SK-N-SH (cell line): ENCODE measurements around the gene EFEMP2. TPM values are rescaled to one million over a fixed set of nuclear protein-coding genes. Genes with fewer than 3 reads are reported as not detected.

Source experiments
- CTCF ChIA-PET: fragments of 300-600, 350-600 bp; formaldehyde crosslinking; extraction: SDS; loops from one replicate; lab custom pipeline; 2021; lab: Yijun Ruan, JAX
- POLR2A ChIA-PET: fragments of 350-600 bp; sonication (Branson Sonifier 250); formaldehyde crosslinking; extraction: SDS; loops from one replicate; lab custom pipeline; 2020; ENCODE audit warnings: antibody characterized with exemption, inconsistent platforms; lab: Yijun Ruan, JAX
- DNase-seq: peaks from one replicate; pipeline ENCODE4 v3.0.0; 2012
- H2AFZ ChIP-seq: fragments of 200-600 bp; sonication (generic); 2 replicates; pipeline ENCODE4 v1.8.1; 2016; ENCODE audit warnings: antibody characterized with exemption, mild to moderate bottlenecking, low read depth
- H3F3A ChIP-seq: fragments of 200-600 bp; sonication (generic); replicated peaks from 2 replicates; pipeline ENCODE3; 2016; ENCODE audit warnings: antibody characterized with exemption, mild to moderate bottlenecking; ENCODE audit not compliant: insufficient read depth
- H3K27ac ChIP-seq, 2 experiments: fragments of 200-500 bp in 1 of 2; fragments of 200-600 bp in 1 of 2; sonication (Bioruptor generic) in 1 of 2; sonication (generic), shearing (Covaris generic) in 1 of 2; 2 replicates each; pipeline versions ENCODE4 v1.5.1 to v1.6.1; 2014 to 2016; ENCODE audit warnings: low read depth in 2 of 2, inconsistent platforms in 1 of 2, low read length in 1 of 2, mild to moderate bottlenecking in 1 of 2, mixed read lengths in 1 of 2
- H3K27me3 ChIP-seq: fragments of 200-600 bp; sonication (generic), shearing (Covaris generic); 2 replicates; pipeline ENCODE4 v1.6.1; 2016; ENCODE audit warnings: mixed run types; ENCODE audit not compliant: insufficient read depth
- H3K36me3 ChIP-seq, 2 experiments: fragments of 200-500 bp in 1 of 2; fragments of 200-600 bp in 1 of 2; sonication (Bioruptor generic) in 1 of 2; sonication (generic) in 1 of 2; replicated peaks in 1 of 2; 2 replicates each; pipeline versions ENCODE3 to v1.5.1; 2014 to 2016; ENCODE audit warnings: low read length in 1 of 2, mild to moderate bottlenecking in 1 of 2; ENCODE audit not compliant: insufficient read depth in 2 of 2, control insufficient read depth in 1 of 2
- H3K4me1 ChIP-seq, 2 experiments: fragments of 200-500 bp in 1 of 2; fragments of 200-600 bp in 1 of 2; sonication (Bioruptor generic) in 1 of 2; sonication (generic), shearing (Covaris generic) in 1 of 2; 2 replicates each; pipeline versions ENCODE4 v1.5.1 to v1.6.1; 2014 to 2016; ENCODE audit warnings: low read depth in 1 of 2, low read length in 1 of 2, mixed run types in 1 of 2; ENCODE audit not compliant: insufficient read depth in 2 of 2, control insufficient read depth in 1 of 2
- H3K4me2 ChIP-seq: fragments of 200-600 bp; sonication (generic), shearing (Covaris generic); 2 replicates; pipeline ENCODE4 v1.6.1; 2017; ENCODE audit warnings: mixed run types
- H3K4me3 ChIP-seq, 2 experiments: fragments of 200-500 bp in 1 of 2; fragments of 200-600 bp in 1 of 2; sonication (Bioruptor generic) in 1 of 2; sonication (generic), shearing (Covaris generic) in 1 of 2; 2 replicates each; pipeline versions ENCODE4 v1.5.1 to v1.8.1; 2014 to 2016; ENCODE audit warnings: low read depth in 2 of 2, inconsistent platforms in 1 of 2, low read length in 1 of 2, mild to moderate bottlenecking in 1 of 2, mixed read lengths in 1 of 2, moderate library complexity in 1 of 2
- H3K79me2 ChIP-seq: fragments of 200-600 bp; sonication (generic); 2 replicates; pipeline ENCODE4 v1.8.1; 2017; ENCODE audit warnings: mild to moderate bottlenecking; ENCODE audit not compliant: insufficient read depth
- H3K9ac ChIP-seq: fragments of 200-600 bp; sonication (generic); 2 replicates; pipeline ENCODE4 v1.6.1; 2017; ENCODE audit warnings: mixed run types
- H3K9me2 ChIP-seq: fragments of 200-600 bp; sonication (generic); 2 replicates; pipeline ENCODE4 v1.6.1; 2017; ENCODE audit warnings: mixed run types
- H3K9me3 ChIP-seq: fragments of 200-600 bp; sonication (generic); 2 replicates; pipeline ENCODE4 v1.6.1; 2017; ENCODE audit warnings: mixed run types, mild to moderate bottlenecking, moderate library complexity
- H4K20me1 ChIP-seq: fragments of 200-600 bp; sonication (generic); 2 replicates; pipeline ENCODE4 v1.6.1; 2017; ENCODE audit warnings: mild to moderate bottlenecking, mixed run types; ENCODE audit not compliant: insufficient read depth
- ELF1 ChIP-seq: IDR thresholded peaks from 2 replicates; pipeline ENCODE4 v1.4.0; 2012
- EZH2phosphoT487 ChIP-seq: fragments of 200-600 bp; sonication (generic); IDR thresholded peaks from 2 replicates; pipeline ENCODE4 v1.6.1; 2017; ENCODE audit warnings: low read depth, mixed run types, mild to moderate bottlenecking, antibody characterized with exemption, moderate library complexity, borderline replicate concordance
- JUND ChIP-seq: IDR thresholded peaks from 2 replicates; pipeline ENCODE4 v1.4.0; 2012
- MXI1 ChIP-seq: IDR thresholded peaks from 2 replicates; pipeline ENCODE4 v1.6.1; 2012; ENCODE audit warnings: mild to moderate bottlenecking, low read depth, low read length, improper control_type of control experiment
- RCOR1 ChIP-seq: fragments of 150-350 bp; IDR thresholded peaks from 2 replicates; pipeline ENCODE4 v1.6.1; 2017; ENCODE audit warnings: antibody characterized with exemption, low read length
- TEAD4 ChIP-seq: IDR thresholded peaks from 2 replicates; pipeline ENCODE4 v1.4.0; 2012; ENCODE audit warnings: mild to moderate bottlenecking, borderline replicate concordance; ENCODE audit not compliant: insufficient read depth
- YY1 ChIP-seq: IDR thresholded peaks from 2 replicates; pipeline ENCODE4 v1.4.0; 2012; ENCODE audit warnings: low read depth, mild to moderate bottlenecking
- WGBS: methylation state at CpG from one replicate; pipeline ENCODE4 v1.1.6; 2017; ENCODE audit warnings: low lambda C conversion rate; 5-methylcytosine and 5-hydroxymethylcytosine counted together
- polyA plus RNA-seq, 3 experiments: library from polyadenylated mRNA; depleted of rRNA; stranded (reverse); fragments of >200 nt; gene quantifications; 2 replicates each; pipeline ENCODE4 v1.2.3, GENCODE V29; 2012
- TF ChIP-seq, protein P1 (sequence below): fragments of 150-350 bp; IDR thresholded peaks from 2 replicates; pipeline ENCODE4 v1.6.1; 2016; ENCODE audit warnings: mild to moderate bottlenecking, low read depth, low read length
- TF ChIP-seq, protein P2 (sequence below): fragments of 150-350 bp; IDR thresholded peaks from 2 replicates; pipeline ENCODE4 v1.6.1; 2017; ENCODE audit warnings: antibody characterized with exemption, low read length, low read depth, borderline replicate concordance

Gene EFEMP2
- polyA plus RNA-seq, 1 of the 3 experiments (the other 2 are of a cell fraction), result 203 TPM

DNA sequence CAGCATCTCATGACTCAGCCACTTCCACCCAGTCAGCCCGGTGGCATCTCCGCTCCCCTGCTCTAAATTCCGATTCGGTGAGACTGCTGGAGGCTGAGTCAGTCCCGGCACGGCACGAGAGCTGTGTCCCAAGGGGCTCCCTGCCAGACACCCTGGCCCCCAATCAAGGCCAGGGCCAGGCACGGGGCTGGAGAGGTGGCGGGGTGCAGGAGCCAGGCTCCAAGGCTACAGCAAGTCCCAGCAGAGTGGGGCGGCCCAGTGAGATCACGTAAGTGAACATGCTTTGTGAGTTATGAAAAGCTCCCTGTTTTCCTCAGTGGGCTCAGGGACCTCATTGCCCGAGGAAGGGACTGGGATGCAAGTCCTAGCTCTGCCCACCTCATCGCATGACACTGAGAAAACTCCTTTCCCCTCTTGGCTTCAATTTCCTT is 43.2 kb upstream of the EFEMP2 start (continued):
- TF ChIP-seq, protein P1, sequence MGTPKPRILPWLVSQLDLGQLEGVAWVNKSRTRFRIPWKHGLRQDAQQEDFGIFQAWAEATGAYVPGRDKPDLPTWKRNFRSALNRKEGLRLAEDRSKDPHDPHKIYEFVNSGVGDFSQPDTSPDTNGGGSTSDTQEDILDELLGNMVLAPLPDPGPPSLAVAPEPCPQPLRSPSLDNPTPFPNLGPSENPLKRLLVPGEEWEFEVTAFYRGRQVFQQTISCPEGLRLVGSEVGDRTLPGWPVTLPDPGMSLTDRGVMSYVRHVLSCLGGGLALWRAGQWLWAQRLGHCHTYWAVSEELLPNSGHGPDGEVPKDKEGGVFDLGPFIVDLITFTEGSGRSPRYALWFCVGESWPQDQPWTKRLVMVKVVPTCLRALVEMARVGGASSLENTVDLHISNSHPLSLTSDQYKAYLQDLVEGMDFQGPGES, result no peak
- TF ChIP-seq ELF1 (peak; percentile 51; the same call in 1 of the 2 replicates), MXI1 (no peak), JUND (peak; percentile 100), RCOR1 (no peak), TEAD4 (peak; percentile 99), EZH2phosphoT487 (no peak)
- TF ChIP-seq, protein P2, sequence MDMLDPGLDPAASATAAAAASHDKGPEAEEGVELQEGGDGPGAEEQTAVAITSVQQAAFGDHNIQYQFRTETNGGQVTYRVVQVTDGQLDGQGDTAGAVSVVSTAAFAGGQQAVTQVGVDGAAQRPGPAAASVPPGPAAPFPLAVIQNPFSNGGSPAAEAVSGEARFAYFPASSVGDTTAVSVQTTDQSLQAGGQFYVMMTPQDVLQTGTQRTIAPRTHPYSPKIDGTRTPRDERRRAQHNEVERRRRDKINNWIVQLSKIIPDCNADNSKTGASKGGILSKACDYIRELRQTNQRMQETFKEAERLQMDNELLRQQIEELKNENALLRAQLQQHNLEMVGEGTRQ, result no peak

DNA sequence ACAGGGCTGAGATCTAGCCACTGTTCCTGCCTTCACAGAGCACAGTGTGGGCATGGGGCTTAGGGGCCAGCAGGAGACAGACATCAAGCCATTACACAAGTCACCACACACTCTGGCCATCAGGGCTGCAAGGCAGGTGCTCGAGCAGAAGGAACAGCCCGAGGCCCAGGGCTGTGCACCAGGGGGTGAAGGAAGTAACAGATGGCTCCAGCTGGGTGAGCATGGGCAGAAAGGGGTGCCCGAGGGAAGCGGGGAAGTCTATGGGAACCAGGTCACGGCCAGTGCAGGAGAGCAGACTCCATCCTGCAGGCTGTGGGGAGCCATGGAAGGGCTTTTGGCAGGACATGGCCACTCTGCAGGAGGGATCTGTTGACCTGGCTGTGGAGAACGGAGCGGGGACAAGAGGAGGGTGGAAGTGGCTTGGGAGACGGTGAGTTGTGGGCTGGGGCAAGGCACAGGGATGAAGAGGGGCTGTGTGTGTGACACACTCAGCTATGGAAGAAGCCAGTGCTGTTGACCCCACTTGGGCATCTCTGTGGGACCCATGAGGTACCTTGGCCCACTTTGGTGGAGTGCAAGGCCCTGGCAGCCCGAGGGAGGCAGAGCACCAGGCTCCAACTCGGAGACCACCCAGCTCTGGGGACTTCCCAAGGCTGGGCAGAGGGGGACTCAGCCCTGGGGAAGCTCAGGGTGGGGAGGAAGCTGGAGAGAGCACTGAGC is 42.7 kb upstream of the EFEMP2 start:
- H3K9me2 ChIP-seq, result no peaks in the 10 kb centered on the region
- WGBS, result 32% methylated on average over 8 of the region's 10 CpGs
- H4K20me1 ChIP-seq, result no peaks in the 10 kb centered on the region
- peak overlapping the region; percentile 96 for H3K4me2 ChIP-seq
- TF ChIP-seq, protein P1, result no peak
- peak; percentile 4; the same call in 1 of the 2 replicates for TF ChIP-seq YY1
- no peaks in the 10 kb centered on the region for H3K9me3 ChIP-seq
- H3K27ac ChIP-seq, result peak overlapping the region; percentile 84 to 97; a peak in 3 of 4 replicates
- H2AFZ ChIP-seq, result no peak overlapping the region
- peaks cover 0 to 2% of the 10 kb centered on the region in 2 experiments for H3K36me3 ChIP-seq
- no peak for DNase-seq
- H3K4me1 ChIP-seq, result peaks cover 28 to 60% of the 10 kb centered on the region in 2 experiments; a peak in 3 of 4 replicates
- H3F3A ChIP-seq, result peaks cover 27% of the 10 kb centered on the region
- peak overlapping the region; percentile 59 for H3K9ac ChIP-seq
- no peaks in the 10 kb centered on the region for H3K27me3 ChIP-seq
- CTCF ChIA-PET, result interaction anchor here (1.1 to 2.1 kb wide), 4 partner anchors 23 to 49 kb away, joined by 3 to 11 read pairs (median 6); partner anchors contain the start of gene FIBP
- POLR2A ChIA-PET, result interaction anchor here (0.7 kb wide), 2 partner anchors 56 to 544 kb away, joined by 5 read pairs; no protein-coding TSS in a partner anchor
- no peak overlapping the region for H3K4me3 ChIP-seq
- H3K79me2 ChIP-seq, result peaks cover 66% of the 10 kb centered on the region
